CD14-positive monocyte (primary cell): ENCODE measurements around the gene PPRC1. TPM values are rescaled to one million over a fixed set of nuclear protein-coding genes. Genes with fewer than 3 reads are reported as not detected.

Experiments
- DNase-seq, 3 donors: peaks; one replicate each; pipeline ENCODE4 v3.0.0-alpha.2; 2011 to 2022
- H2AFZ ChIP-seq: 2 replicates; pipeline ENCODE4 v1.6.0; 2012; ENCODE audit warnings: mild to moderate bottlenecking, low read depth, low read length, inconsistent platforms; ENCODE audit not compliant: insufficient read depth, poor library complexity, severe bottlenecking
- H3K27ac ChIP-seq, 2 donors: 1 replicate in 1 of 2; 2 replicates in 1 of 2; pipeline ENCODE4 v1.5.1; 2012 to 2013; ENCODE audit warnings: low read length in 2 of 2, control low read depth in 1 of 2, inconsistent platforms in 1 of 2, low read depth in 1 of 2, mild to moderate bottlenecking in 1 of 2
- H3K27me3 ChIP-seq, 2 donors: one replicate each; pipeline versions ENCODE4 v1.6.0 to v1.6.1; 2011 to 2013; ENCODE audit warnings: low read length in 2 of 2; ENCODE audit not compliant: control insufficient read depth in 2 of 2, insufficient read depth in 2 of 2
- H3K36me3 ChIP-seq, 2 donors: replicated peaks in 1 of 2; 1 replicate in 1 of 2; 2 replicates in 1 of 2; pipeline versions ENCODE4 v1.5.1 to v1.6.1; 2012 to 2013; ENCODE audit warnings: low read length in 2 of 2, control low read depth in 1 of 2, inconsistent platforms in 1 of 2, mild to moderate bottlenecking in 1 of 2; ENCODE audit not compliant: insufficient read depth in 2 of 2, control insufficient read depth in 1 of 2
- H3K4me1 ChIP-seq, 2 donors: 1 replicate in 1 of 2; 2 replicates in 1 of 2; pipeline versions ENCODE4 v1.5.1 to v1.6.1; 2012 to 2013; ENCODE audit warnings: low read length in 2 of 2, control low read depth in 1 of 2, inconsistent platforms in 1 of 2, mild to moderate bottlenecking in 1 of 2, moderate library complexity in 1 of 2; ENCODE audit not compliant: insufficient read depth in 2 of 2, control insufficient read depth in 1 of 2
- H3K4me2 ChIP-seq: replicated peaks from 2 replicates; pipeline ENCODE3; 2012; ENCODE audit warnings: low read length, moderate library complexity, mild to moderate bottlenecking; ENCODE audit not compliant: poor library complexity, severe bottlenecking; ENCODE audit errors: extremely low read depth
- H3K4me3 ChIP-seq, 3 experiments: fragments of 200-600 bp in 1 of 3; sonication (generic) in 1 of 3; replicated peaks in 1 of 3; 1 replicate in 2 of 3; 2 replicates in 1 of 3; pipeline ENCODE4 v1.5.1; 2011 to 2013; ENCODE audit warnings: low read length in 3 of 3, mild to moderate bottlenecking in 3 of 3, control low read depth in 2 of 3, low read depth in 2 of 3, inconsistent platforms in 1 of 3, moderate library complexity in 1 of 3
- H3K79me2 ChIP-seq: 2 replicates; pipeline ENCODE4 v1.6.0; 2012; ENCODE audit warnings: mild to moderate bottlenecking, control low read depth, inconsistent platforms, low read length, moderate library complexity; ENCODE audit not compliant: insufficient read depth
- H3K9ac ChIP-seq: 2 replicates; pipeline ENCODE4 v1.6.0; 2017; ENCODE audit warnings: low read length, mild to moderate bottlenecking; ENCODE audit not compliant: insufficient read depth, poor library complexity, severe bottlenecking
- H3K9me3 ChIP-seq, 2 donors: replicated peaks in 1 of 2; 1 replicate in 1 of 2; 2 replicates in 1 of 2; pipeline versions ENCODE4 v1.5.1 to v1.6.1; 2012 to 2013; ENCODE audit warnings: low read length in 2 of 2, control low read depth in 1 of 2; ENCODE audit not compliant: control insufficient read depth in 1 of 2, insufficient read depth in 1 of 2
- H4K20me1 ChIP-seq: 2 replicates; pipeline ENCODE4 v1.6.0; 2012; ENCODE audit warnings: mild to moderate bottlenecking, low read length, control low read depth, moderate library complexity; ENCODE audit not compliant: insufficient read depth
- H3K27ac Mint-ChIP-seq, 7 donors: one replicate each; pipeline ENCODE4 v1.8.0; 2020; ENCODE audit warnings: mild to moderate bottlenecking in 7 of 7, mixed read lengths in 7 of 7, moderate library complexity in 6 of 7, inconsistent platforms in 2 of 7
- H3K27me3 Mint-ChIP-seq, 3 donors: one replicate each; pipeline ENCODE4 v1.8.0; 2021 to 2022; ENCODE audit warnings: low read depth in 3 of 3, mild to moderate bottlenecking in 3 of 3, mixed read lengths in 3 of 3, moderate library complexity in 3 of 3, inconsistent platforms in 1 of 3
- H3K36me3 Mint-ChIP-seq, 2 donors: one replicate each; pipeline ENCODE4 v1.8.0; 2020; ENCODE audit warnings: mixed read lengths in 2 of 2, inconsistent platforms in 1 of 2, mild to moderate bottlenecking in 1 of 2
- H3K4me1 Mint-ChIP-seq: one replicate; pipeline ENCODE4 v1.8.0; 2020; ENCODE audit warnings: mild to moderate bottlenecking, mixed read lengths
- H3K4me3 Mint-ChIP-seq, 2 donors: one replicate each; pipeline ENCODE4 v1.8.0; 2020; ENCODE audit warnings: mild to moderate bottlenecking in 2 of 2, mixed read lengths in 2 of 2, moderate library complexity in 1 of 2
- H3K9me3 Mint-ChIP-seq, 7 donors: one replicate each; pipeline ENCODE4 v1.8.0; 2020 to 2022; ENCODE audit warnings: mixed read lengths in 7 of 7, mild to moderate bottlenecking in 6 of 7, moderate library complexity in 6 of 7, inconsistent platforms in 2 of 7
- WGBS: methylation state at CpG from one replicate; pipeline ENCODE4 v1.1.5; 2013; ENCODE audit warnings: missing lambda C conversion rate; ENCODE audit not compliant: insufficient coverage; 5-methylcytosine and 5-hydroxymethylcytosine counted together
- intact Hi-C, 2 donors: fragments of 100-400 bp; cut with micrococcal nuclease; formaldehyde crosslinking; loops; one replicate each; pipeline versions ENCODE4 v1.15.0 to v1.15.1; 2023
- polyA plus RNA-seq, 3 donors: library from polyadenylated mRNA; depleted of rRNA in 1 of 3; unstranded in 2 of 3; stranded (reverse) in 1 of 3; fragments of 300-500 nt in 2 of 3; fragments of >200 nt in 1 of 3; fragmentation: Illumina TruSeq in 2 of 3; gene quantifications; 1 replicate in 2 of 3; 2 replicates in 1 of 3; pipeline ENCODE4 v1.2.3, GENCODE V29; 2012 to 2021
- TF ChIP-seq, protein P1 (sequence below): fragments of 200-600 bp; IDR thresholded peaks from one replicate; pipeline ENCODE4 v1.8.0; 2022; ENCODE audit warnings: antibody characterized with exemption, mild to moderate bottlenecking

The PPRC1 gene
- polyA plus RNA-seq, 3 donors, result 1.1 to 15.6 (median 2.5) TPM

DNA sequence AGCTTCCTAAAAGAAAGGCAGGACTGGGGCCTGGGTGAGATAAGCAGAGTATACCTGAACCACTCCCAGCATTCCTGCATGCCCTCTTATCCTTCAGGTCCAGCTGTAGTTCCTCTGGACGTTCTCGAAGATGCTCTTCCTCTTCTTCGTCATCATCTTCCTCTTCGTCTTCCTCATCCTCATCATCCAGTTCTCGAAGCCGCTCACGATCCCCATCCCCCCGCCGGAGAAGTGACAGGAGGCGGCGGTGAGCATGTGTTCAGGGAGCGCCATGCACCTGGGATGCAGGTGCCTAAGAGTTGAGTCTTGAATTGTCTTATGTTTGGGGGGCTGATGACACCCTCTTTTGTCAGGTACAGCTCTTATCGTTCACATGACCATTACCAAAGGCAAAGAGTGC lies 15.4 kb downstream of the PPRC1 start:
- no peak overlapping the region for H3K4me2 ChIP-seq
- WGBS, result 73% methylated on average over 3 of the region's 13 CpGs
- H3K27me3 ChIP-seq, result no peaks in the 10 kb centered on the region
- Mint-ChIP-seq H3K9me3 (no peaks in the 10 kb centered on the region), H3K4me1 (peaks cover 13% of the 10 kb centered on the region), H3K4me3 (no peak overlapping the region), H3K27me3 (peaks cover 0 to 3% (median 1%) of the 10 kb centered on the region in 3 donors), H3K27ac (peak overlapping the region in 2 of 7 donors; percentile 24 to 30), H3K36me3 (peaks cover 61 to 68% of the 10 kb centered on the region in 2 donors)
- H3K27ac ChIP-seq, result no peak overlapping the region
- H3K9ac ChIP-seq, result no peak overlapping the region
- H3K79me2 ChIP-seq, result peaks cover 9% of the 10 kb centered on the region
- TF ChIP-seq, protein P1, sequence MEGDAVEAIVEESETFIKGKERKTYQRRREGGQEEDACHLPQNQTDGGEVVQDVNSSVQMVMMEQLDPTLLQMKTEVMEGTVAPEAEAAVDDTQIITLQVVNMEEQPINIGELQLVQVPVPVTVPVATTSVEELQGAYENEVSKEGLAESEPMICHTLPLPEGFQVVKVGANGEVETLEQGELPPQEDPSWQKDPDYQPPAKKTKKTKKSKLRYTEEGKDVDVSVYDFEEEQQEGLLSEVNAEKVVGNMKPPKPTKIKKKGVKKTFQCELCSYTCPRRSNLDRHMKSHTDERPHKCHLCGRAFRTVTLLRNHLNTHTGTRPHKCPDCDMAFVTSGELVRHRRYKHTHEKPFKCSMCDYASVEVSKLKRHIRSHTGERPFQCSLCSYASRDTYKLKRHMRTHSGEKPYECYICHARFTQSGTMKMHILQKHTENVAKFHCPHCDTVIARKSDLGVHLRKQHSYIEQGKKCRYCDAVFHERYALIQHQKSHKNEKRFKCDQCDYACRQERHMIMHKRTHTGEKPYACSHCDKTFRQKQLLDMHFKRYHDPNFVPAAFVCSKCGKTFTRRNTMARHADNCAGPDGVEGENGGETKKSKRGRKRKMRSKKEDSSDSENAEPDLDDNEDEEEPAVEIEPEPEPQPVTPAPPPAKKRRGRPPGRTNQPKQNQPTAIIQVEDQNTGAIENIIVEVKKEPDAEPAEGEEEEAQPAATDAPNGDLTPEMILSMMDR, result no peak
- peaks cover 11 to 14% of the 10 kb centered on the region in 2 donors for H3K4me1 ChIP-seq
- no peak for DNase-seq
- H4K20me1 ChIP-seq, result peaks cover 4% of the 10 kb centered on the region
- intact Hi-C loops, result no loop called here
- no peak overlapping the region for H3K4me3 ChIP-seq
- peaks cover 59 to 69% of the 10 kb centered on the region in 2 donors for H3K36me3 ChIP-seq
- no peaks in the 10 kb centered on the region for H3K9me3 ChIP-seq
- no peak overlapping the region for H2AFZ ChIP-seq

GRCh38 chr10:102150970-102151773 lies 18.3 kb downstream of the PPRC1 start:
- Histone ChIP-seq H3K4me2 (peak overlapping the region; percentile 90), H3K27me3 (no peaks in the 10 kb centered on the region), H3K9ac (peak overlapping the region; percentile 85), H3K27ac (peak overlapping the region; percentile 78 to 92), H3K4me3 (peak overlapping the region in 1 of 3 experiments; percentile 93), H3K9me3 (no peaks in the 10 kb centered on the region), H3K4me1 (peaks cover 13 to 19% of the 10 kb centered on the region in 2 donors), H3K36me3 (peaks cover 47 to 63% of the 10 kb centered on the region in 2 donors), H4K20me1 (peaks cover 17% of the 10 kb centered on the region), H3K79me2 (peaks cover 38% of the 10 kb centered on the region), H2AFZ (peak overlapping the region; percentile 89)
- Mint-ChIP-seq H3K9me3 (no peaks in the 10 kb centered on the region), H3K4me3 (peak overlapping the region; percentile 71 to 87), H3K4me1 (peaks cover 18% of the 10 kb centered on the region), H3K27me3 (peaks cover 0 to 4% (median 0%) of the 10 kb centered on the region in 3 donors), H3K36me3 (peaks cover 47 to 61% of the 10 kb centered on the region in 2 donors), H3K27ac (peak overlapping the region; percentile 90 to 96 (median 94))
- TF ChIP-seq, protein P1, result no peak
- DNase-seq, result no peak
- intact Hi-C loops, result loop anchor here in 1 of 2 donors (5.0 kb wide), 1 partner anchor 319 kb away; no protein-coding TSS in a partner anchor
- 90% methylated on average over 1 of the region's 3 CpGs for WGBS
